Measurements from ENCODE around the gene EIF3K.

The EIF3K gene

GRCh38 chr19:38644719-38645118, 25.7 kb downstream of the EIF3K start:
- H3K4me3 ChIP-seq (ENCODE audit: low read length) = no peak overlapping the region
- no peak for TF ChIP-seq CTCF (IDR thresholded peaks at IDR 0.05; ENCODE audit: insufficient read depth, low read depth, low read length, missing control alignments)
- peak; percentile 68 for DNase-seq (ENCODE audit: low read depth)

- no peak for TF ChIP-seq CTCF (IDR thresholded peaks at IDR 0.05; ENCODE audit: insufficient read depth, low read depth, low read length, missing control alignments)
- H3K4me3 ChIP-seq (ENCODE audit: low read length) = peak within 1 kb of the TSS; percentile 100
- peak; percentile 97 for DNase-seq (ENCODE audit: low read depth)
Observed at GRCh38 chr19:38647368-38647965, 28.5 kb downstream of the EIF3K start, which contains the start of gene ACTN4. Gene ACTN4 (plus strand): TSS chr19:38647649. CDS start chr19:38647746, 97 bp downstream.

- no peak for DNase-seq (ENCODE audit: low read depth)
- TF ChIP-seq CTCF (IDR thresholded peaks at IDR 0.05; ENCODE audit: insufficient read depth, low read depth, low read length, missing control alignments) = no peak
- peak overlapping the region; percentile 100 for H3K4me3 ChIP-seq (ENCODE audit: low read length)
Observed at GRCh38 chr19:38647966-38648768, 29.2 kb downstream of the EIF3K start.

GRCh38 chr19:38648769-38649304, 29.8 kb downstream of the EIF3K start:
- H3K4me3 ChIP-seq (ENCODE audit: low read length) = peak overlapping the region; percentile 100
- DNase-seq (ENCODE audit: low read depth) = no peak
- no peak for TF ChIP-seq CTCF (IDR thresholded peaks at IDR 0.05; ENCODE audit: insufficient read depth, low read depth, low read length, missing control alignments)

GRCh38 chr19:38649305-38650171, 30.6 kb downstream of the EIF3K start:
- TF ChIP-seq CTCF (IDR thresholded peaks at IDR 0.05; ENCODE audit: insufficient read depth, low read depth, low read length, missing control alignments) = no peak
- peak overlapping the region; percentile 100 for H3K4me3 ChIP-seq (ENCODE audit: low read length)
- DNase-seq (ENCODE audit: low read depth) = peak; percentile 74

GRCh38 chr19:38650172-38650775, 31.3 kb downstream of the EIF3K start:
- DNase-seq (ENCODE audit: low read depth) = peak; percentile 69
- no peak for TF ChIP-seq CTCF (IDR thresholded peaks at IDR 0.05; ENCODE audit: insufficient read depth, low read depth, low read length, missing control alignments)
- peak overlapping the region; percentile 100 for H3K4me3 ChIP-seq (ENCODE audit: low read length)
